GM21515 (cell line): Measurements from ENCODE around the gene ASB16.

Source experiments
- ATAC-seq: cut with Tn5 transposase; IDR thresholded peaks from one replicate; pipeline ENCODE4 v1.9.1; 2021; ENCODE audit not compliant: unreplicated experiment

The ASB16 gene

GRCh38 chr17:44221862-44222111 lies 51.3 kb downstream of the ASB16 start:
- no peak for ATAC-seq

GRCh38 chr17:44222112-44222869 lies 51.8 kb downstream of the ASB16 start:
- no peak for ATAC-seq

- no peak for ATAC-seq
These were observed 53.1 kb downstream of the ASB16 start for GRCh38 chr17:44223541-44224071.
